DOHH2 (cell line): Measurements from ENCODE around the gene DSP.

Experiments used
- CTCF ChIP-seq: fragments of 200-600 bp; sonication (generic); IDR thresholded peaks from one replicate; pipeline ENCODE4 v1.5.1; 2014; ENCODE audit warnings: antibody characterized with exemption, mild to moderate bottlenecking, low read depth, low read length; ENCODE audit not compliant: poor library complexity, severe bottlenecking
- EZH2phosphoT487 ChIP-seq: fragments of 200-600 bp; sonication (generic); IDR thresholded peaks from 2 replicates; pipeline ENCODE4 v1.6.1; 2017; ENCODE audit warnings: borderline replicate concordance, mild to moderate bottlenecking, antibody characterized with exemption, low read length, moderate library complexity, mixed read lengths

DNA sequence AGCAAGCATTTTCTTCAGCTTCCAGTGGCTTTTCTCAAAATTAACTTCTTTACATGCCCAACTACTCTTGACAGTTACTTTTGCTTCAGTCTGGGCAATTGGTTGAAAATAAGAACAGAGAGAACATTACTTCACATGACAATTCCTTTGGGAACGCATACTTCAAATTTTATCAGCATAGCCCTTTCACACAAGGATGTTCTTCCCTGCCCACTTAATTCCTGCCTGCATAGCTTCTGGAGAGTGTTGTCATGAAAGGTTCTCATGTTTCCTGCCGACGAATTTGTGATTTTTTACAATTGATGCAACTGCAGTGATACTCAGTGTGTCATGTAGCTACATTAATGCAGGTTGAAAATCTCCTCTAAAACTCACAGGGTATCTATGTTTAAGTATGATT, 26.6 kb downstream of the DSP start:
- no peak for TF ChIP-seq CTCF
- no peak for TF ChIP-seq EZH2phosphoT487
